NCI-H524 (cell line): ENCODE measurements around the gene RAB4A.
A peak's percentile ranks its signal among the peaks of the same experiment; 100 is the strongest.
"Not testable (repeated sequence)": the region's sequence is repeated elsewhere in the genome, so short reads cannot be mapped to it uniquely, and the experiment has no call there.

Source experiments
- DNase-seq, 2 experiments: peaks; one replicate each; lab custom pipeline; 2025; lab: John Stamatoyannopoulos, UW

RAB4A gene

DNA sequence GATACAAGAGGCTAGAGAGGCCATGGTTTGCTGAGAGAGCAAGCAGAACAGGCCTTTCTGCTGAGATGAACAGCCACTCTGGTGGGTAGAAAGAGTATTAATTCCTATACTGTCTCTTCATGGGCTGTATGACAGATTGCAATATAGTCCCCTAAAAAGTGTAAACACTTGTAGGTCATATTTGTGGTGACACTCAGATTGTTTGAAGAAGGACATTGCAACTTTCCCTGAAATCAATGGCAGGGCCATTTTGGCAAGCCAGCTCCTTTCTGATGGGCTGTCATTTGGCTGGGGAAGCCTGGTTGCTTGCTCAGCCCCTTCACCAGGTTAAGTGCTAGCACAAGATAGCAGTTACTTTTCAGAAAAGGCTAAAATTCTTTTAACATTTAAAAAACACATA lies 27.5 kb downstream of the RAB4A start:
- DNase-seq, result no peak

DNA sequence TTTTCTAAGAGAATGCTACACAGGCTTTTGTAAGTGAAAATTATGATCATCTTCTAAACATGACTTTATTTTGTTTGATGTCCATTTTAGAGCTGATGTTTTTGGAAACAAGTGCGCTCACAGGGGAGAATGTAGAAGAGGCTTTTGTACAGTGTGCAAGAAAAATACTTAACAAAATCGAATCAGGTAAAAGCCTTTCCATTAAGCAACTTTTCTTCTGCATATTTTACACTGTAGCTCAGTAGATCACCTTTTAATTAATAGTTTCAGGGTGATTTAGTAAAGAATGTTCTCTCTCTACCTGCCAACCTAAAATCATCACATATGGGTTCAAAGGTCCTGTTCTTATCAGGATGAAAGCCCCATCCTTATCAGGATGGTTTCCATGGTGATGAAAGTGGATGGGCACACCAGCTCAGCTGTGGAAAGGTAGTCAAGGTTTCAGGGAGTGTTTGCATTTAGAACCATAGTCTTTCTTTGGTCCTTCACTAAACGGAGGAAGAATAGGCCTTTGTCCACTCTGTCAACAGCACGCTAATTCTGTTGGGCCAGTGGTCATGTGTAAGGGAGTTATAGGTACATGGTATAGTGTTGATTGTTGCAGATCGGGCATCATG lies 28.1 kb downstream of the RAB4A start:
- DNase-seq, result no peak

DNA sequence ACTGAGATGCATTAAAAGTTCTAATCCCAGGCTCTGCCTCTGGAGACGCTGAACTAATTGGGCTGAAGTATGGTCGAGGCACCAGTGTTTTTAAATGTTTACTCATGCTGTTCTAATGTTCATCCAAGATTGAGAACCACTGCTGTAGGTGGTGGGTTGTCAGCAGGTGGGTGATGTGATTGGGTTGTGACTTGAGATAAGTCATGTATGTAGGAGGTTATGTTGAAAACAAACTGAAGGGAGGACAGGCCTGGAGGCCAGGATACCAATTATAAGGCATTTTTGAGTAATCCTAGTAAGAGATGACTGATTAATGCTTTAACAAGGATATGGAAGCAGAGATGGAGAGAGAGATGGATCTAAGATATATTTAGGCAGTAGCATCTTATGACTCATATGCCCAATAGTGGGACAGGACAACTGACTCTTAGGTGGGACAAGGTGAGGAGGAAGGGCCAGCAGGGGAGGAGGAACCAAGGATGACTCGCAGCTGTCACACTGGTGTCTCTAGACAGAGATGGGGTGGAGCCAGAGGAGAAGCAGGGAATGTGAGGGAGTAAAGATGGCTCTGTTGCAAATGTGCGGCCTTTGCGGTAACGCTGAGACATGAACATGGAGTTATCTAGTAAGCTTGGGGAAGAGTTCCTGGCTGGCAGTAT lies 29.3 kb downstream of the RAB4A start:
- no peak for DNase-seq

DNA sequence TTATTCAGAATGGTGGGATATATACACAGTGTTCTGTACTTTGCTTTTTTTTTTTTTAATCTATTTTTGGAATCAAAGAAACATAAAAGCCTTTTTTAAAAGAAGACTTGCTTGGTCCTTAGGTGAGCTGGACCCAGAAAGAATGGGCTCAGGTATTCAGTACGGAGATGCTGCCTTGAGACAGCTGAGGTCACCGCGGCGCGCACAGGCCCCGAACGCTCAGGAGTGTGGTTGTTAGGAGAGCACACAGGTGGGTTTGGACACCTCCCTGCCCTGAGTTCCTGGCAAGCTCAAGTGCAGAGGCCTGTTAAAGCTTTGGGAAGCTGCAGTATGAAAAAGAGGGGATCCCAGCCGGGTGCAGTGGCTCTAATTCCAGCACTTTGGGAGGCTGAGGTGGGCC lies 31.8 kb downstream of the RAB4A start:
- no peak for DNase-seq

DNA sequence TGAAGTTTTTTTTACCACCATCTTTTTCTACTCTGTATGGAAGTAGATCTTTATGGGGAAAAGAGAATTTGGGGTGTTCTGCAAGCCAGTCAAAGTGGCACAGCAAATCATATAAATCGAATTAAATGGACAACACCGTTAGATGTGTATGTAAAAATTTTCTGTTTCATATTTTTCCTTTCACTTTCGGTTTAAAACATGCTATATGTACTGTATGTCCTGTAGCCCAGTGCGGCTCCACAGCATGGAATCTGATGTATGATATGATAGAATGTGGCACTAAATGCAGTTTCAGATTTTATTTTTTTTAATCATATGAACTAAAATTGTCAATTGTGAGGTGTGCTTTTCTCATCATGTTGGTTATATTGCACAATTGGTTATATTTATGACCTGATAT lies 32.9 kb downstream of the RAB4A start:
- no peak for DNase-seq

DNA sequence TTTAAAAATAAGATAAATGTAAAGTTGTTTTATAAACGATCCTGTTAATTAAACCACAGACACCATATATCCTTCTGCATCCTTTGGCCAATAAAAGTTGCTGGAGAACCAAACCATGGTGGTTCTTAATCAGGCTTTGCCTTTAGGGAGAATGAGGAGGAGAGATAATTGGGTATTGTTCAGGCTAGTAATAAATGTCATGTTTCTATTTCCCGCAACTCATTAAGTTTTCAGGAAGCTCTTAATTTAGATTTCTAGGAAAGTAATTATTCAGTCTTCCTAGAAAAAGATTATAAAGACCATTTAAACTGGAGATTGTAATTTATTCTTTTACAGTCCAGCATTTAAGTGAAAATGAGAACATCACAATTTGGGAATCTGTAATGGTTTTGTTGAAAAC lies 34.5 kb downstream of the RAB4A start:
- DNase-seq, result no peak

DNA sequence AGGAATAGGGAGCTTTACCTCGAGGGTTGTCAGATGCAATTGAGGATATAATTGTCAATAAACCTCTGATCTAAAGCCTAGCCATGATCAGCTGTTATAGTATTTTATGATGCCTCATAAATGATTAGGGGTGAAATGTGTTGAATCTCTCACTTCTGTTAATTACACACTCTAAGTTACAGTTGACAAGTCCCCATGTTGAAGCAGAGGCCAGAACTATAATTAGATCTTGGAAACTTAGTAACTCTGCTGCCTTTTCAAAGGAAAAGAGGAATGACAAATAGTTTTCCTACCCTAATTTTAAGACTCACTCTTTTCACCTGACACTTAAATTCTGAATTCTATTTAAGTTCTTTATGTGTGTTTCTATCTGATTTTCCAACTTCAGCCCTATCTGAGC lies 38.2 kb downstream of the RAB4A start:
- no peak for DNase-seq

DNA sequence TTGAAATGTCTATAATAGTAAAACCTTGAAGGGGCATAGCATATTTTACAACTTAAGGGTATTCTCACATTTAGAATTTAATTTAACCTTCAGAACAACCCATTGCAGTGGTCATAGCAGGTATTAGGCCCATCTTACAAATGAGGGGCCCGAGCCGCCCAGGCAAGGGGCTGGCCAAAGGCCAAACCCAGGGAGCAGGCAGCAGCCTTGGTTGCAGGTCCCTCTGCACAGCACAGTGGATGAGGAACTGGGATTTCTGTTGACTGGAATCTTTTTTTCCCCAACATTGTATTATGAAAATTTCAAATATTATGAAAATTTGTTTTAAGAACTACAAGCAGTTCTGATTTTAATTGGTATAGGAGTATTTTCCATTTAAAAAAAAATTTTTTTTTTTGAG lies 38.8 kb downstream of the RAB4A start:
- no peak for DNase-seq

DNA sequence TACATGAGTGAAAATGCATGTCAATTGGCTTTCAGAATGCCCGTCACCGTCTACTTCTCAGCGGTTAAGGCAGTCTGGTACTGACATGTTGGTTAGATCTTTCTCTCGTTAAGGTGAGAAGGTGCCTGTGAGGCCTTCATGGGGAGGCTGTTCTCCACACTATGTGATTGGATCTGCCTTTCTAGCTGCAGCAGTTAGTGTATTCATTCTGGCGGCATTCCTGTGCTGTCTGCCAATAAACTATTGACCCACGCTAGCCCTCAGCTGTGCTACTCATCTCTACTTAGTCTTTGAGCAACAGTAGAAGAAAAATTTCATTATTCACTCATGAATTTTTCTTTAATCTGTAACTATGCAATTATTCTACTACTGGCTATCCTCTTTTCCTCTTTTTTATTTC lies 39.9 kb downstream of the RAB4A start:
- no peak for DNase-seq

DNA sequence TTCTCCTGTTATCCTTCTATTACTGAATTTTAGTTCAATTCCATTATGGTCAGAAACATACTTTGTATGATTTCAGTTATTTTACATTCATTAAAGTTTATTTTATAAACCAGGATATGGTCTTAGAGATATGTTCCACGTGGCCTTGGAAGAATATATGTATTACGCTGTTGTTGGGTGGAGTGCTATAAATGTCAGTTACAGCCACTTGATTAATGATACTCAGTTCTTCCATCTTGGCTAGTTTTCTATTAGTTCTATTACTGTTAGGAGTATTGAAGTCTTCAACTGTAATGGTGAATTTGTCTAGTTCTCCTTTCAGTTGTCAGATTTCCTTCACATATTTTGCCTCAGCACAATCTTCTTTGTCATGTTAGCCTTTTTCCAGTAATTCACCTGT lies 45.3 kb downstream of the RAB4A start:
- DNase-seq, result no peak

DNA sequence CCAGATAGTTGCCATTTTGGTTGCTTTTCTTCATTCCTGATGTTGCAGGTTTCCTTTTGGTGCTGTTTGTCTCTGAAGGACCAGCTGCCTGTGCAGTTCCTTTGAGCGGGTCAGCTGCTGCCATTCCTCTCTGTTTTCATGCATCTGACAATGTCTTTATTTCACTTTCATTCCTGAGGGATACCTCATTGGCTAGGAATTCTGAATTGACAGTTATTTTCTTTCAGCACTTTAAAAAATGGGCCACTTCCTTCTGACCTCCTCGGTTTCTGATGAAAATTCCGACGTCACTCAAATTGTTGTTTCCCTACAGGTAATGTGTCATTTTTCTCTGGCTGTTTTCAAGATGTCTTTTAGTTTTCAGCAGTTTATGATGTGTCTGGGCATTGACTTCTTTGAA lies 47.1 kb downstream of the RAB4A start:
- no peak for DNase-seq

DNA sequence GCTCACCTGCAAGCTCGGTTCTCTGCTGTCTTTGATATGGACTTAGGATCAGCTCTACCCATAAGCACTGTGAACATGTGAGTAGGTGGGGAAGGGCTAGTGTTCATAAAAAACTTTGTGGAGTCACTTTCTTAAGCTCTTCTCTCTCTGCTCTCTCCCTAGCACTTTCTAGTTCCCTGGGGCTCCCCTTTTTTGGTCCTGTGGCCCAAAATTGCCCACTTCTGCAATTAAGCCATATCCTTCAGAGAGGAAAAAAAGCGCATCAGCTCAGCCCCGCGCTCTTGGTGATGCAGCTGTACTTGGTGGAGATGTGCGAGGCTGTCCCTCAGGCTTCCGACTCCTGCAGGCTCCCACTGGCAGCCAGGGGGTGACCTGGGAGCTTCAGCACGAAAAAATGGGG lies 48.6 kb downstream of the RAB4A start:
- no peak for DNase-seq

DNA sequence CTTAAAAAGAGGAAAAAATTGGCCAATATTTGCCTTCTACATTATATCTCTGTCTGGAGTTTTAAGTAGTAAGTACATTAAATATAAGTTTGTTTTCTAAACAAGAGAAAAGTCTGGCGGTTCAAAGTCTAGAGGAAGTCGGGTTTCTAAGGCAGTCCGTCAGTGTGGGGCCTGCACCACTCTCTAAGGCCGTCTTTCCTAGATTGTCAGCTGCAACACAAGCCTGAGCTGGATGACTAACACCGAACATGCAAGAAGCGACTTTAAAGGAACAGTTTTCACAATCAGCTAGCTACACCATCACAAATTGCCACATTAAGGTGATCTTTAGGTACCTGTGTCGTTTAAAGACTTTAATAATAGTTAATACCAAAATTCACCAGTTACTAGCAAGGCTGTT lies 52.3 kb downstream of the RAB4A start:
- DNase-seq, result no peak

DNA sequence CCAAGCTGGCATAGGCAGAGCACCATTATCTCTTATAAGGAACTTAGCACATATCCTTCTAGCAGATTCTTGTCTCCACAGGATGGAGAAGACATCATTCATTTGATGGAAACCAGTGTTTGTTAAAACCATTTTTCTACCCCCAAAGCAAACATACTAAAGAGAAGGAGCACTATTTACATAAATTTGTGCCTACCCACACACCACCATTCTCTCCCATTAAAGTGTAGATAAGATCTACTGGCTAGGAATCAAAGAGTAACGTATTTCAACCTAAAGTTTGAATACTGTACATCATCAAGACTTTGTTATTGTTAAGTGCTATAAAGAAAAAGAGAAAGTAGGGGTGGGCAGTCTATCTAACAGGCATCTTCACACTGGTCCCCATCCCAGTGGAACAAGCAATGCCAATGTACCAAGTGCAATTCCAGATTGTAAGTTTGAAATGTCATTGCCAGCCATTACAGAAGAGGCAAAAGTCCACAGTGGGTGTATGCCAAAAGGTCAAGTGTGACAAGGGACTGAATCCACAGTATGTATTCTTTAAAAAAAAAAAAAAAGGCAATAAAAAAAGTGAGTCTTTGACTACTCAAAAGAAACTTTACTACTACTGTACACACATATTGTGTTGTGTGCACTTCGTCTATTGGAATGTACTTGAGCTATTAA lies 53.1 kb downstream of the RAB4A start:
- no peak for DNase-seq

DNA sequence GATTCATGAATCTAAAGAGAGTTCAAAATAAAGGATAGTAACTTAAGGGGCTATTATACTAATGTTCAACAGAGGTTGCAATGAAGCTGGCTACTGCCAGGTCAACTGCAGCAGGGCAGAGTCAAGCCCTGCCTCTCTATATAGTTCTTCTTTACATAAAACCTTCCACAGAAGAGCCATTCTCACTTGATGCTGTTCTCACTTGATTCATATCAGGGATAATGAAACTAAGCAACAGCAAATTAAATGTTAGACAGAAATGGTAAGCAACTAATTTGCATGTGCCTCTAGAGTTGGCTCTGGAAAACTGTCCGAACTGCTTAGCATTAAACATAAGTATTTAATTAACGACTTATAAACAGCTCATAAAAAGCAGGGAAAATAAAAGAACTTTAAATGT lies 54.5 kb downstream of the RAB4A start:
- no peak for DNase-seq

DNA sequence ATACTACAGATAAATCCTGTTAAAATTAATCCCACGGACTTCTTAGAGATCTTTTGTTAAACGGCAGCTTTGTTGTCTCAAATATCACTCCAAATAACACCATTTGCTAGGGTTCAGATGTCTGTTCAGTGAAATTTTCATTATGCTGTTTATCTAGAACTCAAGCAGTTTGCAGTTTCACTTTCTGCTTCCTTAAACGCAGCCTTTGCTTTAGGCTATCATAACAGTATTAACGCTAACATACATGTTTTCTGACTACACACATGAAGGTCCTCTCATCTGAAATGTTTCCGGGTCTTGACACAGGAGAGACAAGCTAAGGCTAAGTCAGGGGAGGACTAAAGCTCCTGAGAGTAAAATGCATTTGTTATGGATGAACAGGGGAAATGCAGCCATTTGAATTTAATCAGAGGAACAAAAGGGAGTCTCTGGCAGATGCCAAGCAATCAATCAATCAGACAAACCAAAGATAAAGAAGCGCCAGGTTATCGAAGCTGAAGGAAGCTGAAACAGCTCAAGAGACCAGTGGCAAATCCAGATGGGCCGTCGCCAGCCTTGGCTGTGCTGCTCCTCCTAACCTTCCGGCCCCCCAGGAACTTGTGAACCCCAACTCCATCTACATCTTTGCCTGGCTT lies 55.1 kb downstream of the RAB4A start:
- DNase-seq, result peak in 1 of 2 experiments; percentile 5

DNA sequence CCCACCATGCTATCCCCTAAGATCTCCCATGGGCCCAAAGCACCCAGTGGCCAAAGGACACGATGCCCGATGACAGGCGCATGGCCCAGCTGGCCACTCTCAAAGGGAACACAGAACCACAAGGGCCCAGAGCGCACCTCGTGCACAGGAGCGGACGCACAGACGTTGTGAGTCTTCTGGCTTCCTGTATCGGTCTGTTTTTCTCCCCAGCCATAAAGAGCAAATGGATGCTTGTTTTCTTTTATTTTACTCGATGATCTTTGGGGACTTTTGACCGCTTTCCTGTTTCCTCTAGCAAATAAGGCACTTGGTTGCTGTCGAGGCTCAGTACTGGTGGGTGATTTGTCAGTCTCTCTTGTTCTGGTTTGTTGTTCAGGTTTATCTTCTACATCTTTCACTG lies 55.7 kb downstream of the RAB4A start:
- no peak for DNase-seq

DNA sequence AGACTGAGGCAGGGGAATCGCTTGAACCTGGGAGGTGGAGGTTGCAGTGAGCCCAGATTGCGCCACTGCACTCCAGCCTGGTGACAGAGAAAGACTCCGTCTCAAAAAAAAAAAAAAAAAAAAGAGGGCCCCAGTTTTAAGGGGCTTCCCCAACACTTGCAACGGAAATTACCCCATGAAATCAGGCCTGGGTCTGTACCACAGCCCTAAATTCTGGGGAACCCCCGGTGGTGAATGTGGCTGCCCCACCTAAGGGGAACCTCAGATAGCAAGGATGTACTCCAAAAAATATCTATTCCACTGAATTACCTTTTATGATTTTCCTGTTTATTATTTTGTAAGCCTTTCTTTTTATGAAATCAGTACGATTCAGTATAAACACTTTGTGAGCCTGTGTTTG lies 56.9 kb downstream of the RAB4A start:
- not testable (repeated sequence) for DNase-seq

DNA sequence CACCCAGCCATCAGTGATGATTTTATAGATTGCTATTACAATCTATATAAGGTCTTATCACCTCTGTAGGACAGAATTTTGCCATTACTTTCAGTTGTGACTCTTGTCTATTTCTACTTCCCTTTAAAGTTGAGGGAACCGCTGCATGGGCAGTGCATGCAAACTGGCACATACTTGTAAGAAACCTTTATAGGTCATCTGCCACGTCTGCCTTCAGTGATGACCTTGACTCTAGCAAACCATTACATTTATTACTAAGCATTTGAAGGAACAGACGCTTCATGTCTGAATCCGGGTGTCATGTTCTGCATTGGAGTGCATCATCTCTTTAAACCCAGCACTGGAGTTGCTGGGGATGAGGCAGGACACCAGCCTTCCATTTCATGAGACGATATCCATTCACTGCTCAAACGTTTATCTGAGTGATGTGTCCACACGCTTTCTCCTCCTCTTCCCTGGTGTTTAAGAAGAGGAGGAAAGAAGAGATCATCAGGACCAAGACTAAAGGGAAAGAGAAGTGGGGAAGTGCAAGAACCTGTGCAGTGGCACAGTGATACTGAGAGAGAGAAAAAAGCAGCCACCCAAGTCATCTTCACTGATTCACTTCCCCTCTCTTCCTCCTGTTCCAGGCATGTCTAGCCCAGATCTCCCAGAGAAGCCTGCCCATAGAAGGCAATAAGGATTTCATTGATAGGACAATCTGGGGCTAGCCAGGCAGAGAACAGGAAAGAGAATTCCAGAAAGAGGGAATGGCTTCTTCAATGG lies 57.9 kb downstream of the RAB4A start:
- DNase-seq, result no peak

DNA sequence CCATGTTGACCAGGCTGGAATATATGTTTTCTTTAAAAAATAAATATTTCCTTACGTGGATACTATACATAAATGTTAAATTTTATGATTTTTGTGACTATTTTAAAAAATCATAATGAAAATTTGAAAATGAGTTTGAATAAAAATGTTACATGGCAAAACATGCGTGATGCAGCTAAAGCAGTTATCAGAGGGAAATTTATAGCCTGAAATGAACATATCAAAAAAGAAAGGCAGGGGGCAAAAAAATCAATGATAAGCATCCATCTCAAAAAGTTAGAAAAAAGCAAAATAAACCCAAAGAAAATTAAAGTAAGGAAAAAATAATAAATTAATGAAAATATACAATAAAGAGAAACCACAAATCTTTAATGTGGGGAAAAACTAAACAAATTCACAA lies 63.4 kb downstream of the RAB4A start:
- no peak for DNase-seq

DNA sequence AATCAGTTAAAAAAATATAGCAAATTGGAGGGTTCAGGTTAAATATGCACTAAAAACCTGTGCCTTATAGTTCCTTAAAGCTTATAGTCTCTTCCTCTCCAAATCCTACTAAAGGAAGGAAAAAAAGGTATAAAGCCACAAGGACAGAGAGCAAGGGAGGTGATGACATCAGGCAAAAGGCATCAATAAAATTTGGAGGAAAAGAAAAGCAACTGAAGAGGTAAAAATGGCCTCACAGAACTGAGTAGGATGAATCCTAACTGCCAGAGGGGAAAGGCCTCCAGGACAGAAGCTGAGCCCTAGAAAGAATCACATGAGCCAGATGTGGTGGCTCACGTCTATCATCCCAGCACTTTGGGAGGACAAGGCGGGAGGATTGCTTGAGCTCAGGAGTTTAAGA lies 63.8 kb downstream of the RAB4A start:
- DNase-seq, result no peak

DNA sequence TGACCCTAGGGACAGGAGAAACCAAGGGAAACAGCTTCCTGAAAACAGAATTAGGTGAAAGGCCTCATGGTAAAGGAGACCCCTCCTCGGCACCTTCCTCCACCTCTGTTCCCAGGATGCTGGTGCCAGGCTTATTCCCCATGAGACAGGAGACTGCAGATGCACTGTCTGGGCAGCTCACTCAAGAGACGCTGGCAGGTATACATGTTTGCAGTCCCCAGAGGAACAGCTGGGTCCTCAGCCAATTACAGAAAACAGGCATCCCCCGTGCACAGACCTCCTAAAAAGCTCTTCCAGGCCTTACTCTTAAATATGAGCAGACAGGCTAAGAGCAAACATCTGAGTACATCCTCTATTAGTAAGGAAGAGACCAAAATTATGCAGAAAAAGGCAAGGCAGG lies 65.4 kb downstream of the RAB4A start:
- peak; percentile 5 to 72 for DNase-seq

DNA sequence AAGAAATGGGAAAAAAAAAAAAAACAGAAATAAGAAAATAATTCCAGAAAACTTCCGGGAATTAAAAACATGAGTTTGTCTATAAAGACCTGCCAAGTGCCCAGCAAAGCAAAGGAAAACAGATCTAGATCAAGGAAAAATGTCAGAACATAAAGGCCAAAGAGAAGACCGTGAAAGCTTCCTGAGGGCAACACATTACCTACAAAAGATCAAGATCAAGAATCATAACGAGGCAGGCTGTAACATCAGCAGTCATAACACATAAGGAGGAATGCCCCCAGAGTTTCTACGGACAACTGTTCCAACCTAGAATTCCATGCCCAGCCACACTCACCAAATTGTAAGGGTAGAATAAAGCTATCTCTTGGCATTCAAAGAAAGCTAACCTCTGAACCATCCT lies 68.2 kb downstream of the RAB4A start:
- no peak for DNase-seq
